HG03175 (cell line): Measurements from ENCODE around the gene EVI5.
"Not testable (repeated sequence)": the region's sequence is repeated elsewhere in the genome, so short reads cannot be mapped to it uniquely, and the experiment has no call there.

Experiments used
- ATAC-seq: cut with Tn5 transposase; IDR thresholded peaks from one replicate; pipeline ENCODE4 v1.9.1; 2021; ENCODE audit warnings: mild to moderate bottlenecking, moderate library complexity; ENCODE audit not compliant: unreplicated experiment

EVI5 gene

DNA sequence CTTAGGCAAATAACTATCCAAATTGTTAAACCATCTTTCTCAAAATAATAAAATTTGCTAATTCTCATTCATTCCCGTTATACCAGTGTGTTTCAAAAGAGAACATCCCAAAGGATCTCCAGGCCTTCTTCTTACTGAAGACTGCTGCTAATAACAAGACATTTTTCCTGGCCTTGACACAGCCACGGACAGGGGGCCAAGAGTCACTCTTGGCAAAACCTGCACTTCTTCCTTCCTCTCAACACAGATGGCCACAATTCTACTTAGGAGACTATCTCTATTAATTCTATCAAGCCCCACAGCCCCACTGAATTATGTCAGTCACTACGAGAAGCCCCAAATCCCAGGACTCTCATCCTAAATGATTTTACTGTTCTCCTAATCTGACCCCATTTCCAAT is 86.0 kb downstream of the EVI5 start:
- no peak for ATAC-seq

GRCh38 chr1:92695104-92695503 is 89.8 kb downstream of the EVI5 start:
- ATAC-seq = no peak

DNA sequence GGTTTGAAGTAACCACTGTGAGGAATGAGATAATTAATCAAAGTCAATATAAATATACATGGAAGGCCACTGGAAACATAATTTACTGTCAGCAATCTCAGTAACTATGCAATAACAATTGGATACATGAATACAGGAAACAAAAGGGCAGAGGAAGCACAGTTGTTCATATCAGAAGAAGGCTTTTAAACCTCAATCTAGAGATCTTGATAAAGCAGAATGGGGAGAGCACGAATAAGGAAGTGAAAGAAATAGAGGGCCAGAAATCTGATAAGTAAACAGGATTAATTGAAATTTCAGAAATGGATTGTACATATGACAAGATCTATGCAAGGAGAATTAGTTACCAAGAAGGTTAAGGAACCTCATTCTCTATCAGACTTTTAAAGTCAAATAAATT is 93.0 kb downstream of the EVI5 start:
- ATAC-seq = no peak

GRCh38 chr1:92690212-92690906 is 94.5 kb downstream of the EVI5 start:
- ATAC-seq = no peak

GRCh38 chr1:92679980-92680379 is 104.9 kb downstream of the EVI5 start:
- no peak for ATAC-seq

- no peak for ATAC-seq
Measured at GRCh38 chr1:92663775-92664174, 121.1 kb downstream of the EVI5 start.

GRCh38 chr1:92662048-92662447 is 122.9 kb downstream of the EVI5 start:
- ATAC-seq = no peak

DNA sequence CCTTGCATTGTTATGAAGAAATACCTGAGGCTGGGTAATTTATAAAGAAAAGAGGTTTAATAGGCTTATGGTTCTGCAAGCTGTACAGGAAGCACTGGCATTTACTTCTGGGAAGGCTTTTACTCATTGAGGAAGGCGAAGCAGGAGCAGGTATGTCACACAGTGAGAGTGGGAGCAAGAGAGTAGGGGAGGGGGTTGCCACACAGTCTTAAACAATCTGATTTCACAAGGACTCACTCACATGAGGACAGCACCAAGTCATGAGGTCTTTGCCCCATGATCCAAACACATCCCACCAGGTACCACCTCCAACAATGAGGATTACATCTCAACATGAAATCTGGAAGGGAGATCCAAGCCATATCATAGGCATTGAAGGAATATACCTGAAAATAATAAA is 127.2 kb downstream of the EVI5 start:
- no peak for ATAC-seq

GRCh38 chr1:92655197-92655801 is 129.6 kb downstream of the EVI5 start:
- no peak for ATAC-seq

- no peak for ATAC-seq
Measured at GRCh38 chr1:92653605-92654381, 131.1 kb downstream of the EVI5 start.

- not testable (repeated sequence) for ATAC-seq
Measured at GRCh38 chr1:92640686-92641085, 144.2 kb downstream of the EVI5 start.

- peak; percentile 65 for ATAC-seq
Measured at GRCh38 chr1:92638498-92638897, 146.4 kb downstream of the EVI5 start.

- not testable (repeated sequence) for ATAC-seq
Measured at GRCh38 chr1:92635203-92635602, 149.7 kb downstream of the EVI5 start.

- peak; percentile 55 for ATAC-seq
Measured at GRCh38 chr1:92623187-92623778, 161.6 kb downstream of the EVI5 start.

DNA sequence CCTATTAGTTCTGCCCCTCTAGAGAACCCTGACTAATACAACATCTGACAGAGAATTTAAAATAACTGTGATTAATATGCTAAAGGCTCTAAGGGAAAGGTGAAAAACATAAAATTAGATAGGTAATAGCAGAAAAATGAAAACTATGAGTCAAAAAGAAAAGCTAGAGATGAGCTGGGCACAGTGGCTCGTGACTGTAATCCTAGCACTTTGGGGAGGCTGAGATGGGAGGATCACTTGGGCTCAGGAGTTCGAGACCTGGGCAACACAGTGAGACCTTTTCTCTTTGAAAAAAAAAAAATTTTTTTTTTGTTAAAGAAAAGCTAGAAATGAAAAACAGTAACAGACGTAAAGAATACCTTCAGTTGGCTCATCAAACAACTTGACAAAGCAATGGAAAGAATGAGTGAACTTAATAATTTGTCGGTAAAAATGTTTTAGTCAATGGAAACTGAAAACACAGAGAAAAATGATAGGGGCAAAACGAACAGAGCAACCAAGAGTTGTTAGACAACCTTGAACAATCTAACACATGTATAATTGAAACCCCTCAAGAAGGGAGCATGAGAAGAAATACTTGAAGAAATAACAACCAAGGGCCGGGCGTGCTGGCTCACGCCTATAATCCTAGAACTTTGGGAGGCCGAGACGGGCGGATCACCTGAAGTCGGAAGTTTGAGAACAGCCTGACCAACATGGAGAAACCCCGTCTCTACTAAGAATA is 165.3 kb downstream of the EVI5 start:
- no peak for ATAC-seq

GRCh38 chr1:92601044-92601443 is 183.9 kb downstream of the EVI5 start:
- ATAC-seq = no peak

- peak; percentile 47 for ATAC-seq
Measured at GRCh38 chr1:92599184-92599583, 185.7 kb downstream of the EVI5 start.

- not testable (repeated sequence) for ATAC-seq
Measured at GRCh38 chr1:92589361-92589760, 195.5 kb downstream of the EVI5 start.

GRCh38 chr1:92587445-92587844 is 197.5 kb downstream of the EVI5 start:
- ATAC-seq = no peak

DNA sequence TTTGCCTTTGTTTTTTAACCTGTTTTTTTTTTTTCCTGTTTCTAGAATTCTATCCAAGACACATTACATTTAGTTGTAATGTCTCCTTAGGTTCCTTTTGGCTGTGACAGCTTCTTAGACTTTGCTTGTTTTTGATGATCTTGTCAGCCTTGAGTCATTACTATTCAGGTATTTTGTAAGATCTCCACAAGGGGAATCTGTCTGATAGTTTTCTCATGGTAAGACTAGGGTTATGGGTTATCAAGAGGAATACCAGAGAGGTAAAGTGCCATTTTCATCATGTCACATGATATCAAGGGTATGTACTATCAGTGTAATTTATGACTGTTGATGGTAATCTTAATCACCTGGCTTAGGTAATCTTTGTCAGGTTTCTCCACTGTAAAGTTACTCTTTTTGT is 199.1 kb downstream of the EVI5 start:
- no peak for ATAC-seq

DNA sequence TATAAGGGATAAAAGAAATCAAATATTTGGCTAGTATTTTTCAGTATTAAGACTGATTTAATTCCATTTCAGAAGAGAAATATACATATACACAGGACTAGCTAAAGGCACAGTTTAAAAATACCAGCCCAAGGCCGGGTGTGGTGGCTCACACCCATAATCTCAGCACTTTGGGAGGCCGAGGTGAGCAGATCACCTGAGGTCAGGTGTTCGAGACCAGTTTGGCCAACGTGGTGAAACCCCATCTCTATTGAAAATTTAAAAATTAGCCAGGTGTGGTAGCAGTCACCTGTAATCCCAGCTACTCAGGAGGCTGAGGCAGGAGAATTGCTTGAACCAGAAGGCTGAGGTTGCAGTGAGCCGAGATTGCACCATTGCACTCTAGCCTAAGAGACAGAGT is 200.1 kb downstream of the EVI5 start:
- not testable (repeated sequence) for ATAC-seq
